Nucleus accumbens (tissue), 56 donors: ENCODE data around the gene SLC44A4.
"Not testable (repeated sequence)": the region's sequence is repeated elsewhere in the genome, so short reads cannot be mapped to it uniquely, and the experiment has no call there.

ENCODE experiments used
- DNase-seq, 56 donors: peaks; one replicate each; lab custom pipeline; 2025; lab: John Stamatoyannopoulos, UW

SLC44A4 gene

DNA sequence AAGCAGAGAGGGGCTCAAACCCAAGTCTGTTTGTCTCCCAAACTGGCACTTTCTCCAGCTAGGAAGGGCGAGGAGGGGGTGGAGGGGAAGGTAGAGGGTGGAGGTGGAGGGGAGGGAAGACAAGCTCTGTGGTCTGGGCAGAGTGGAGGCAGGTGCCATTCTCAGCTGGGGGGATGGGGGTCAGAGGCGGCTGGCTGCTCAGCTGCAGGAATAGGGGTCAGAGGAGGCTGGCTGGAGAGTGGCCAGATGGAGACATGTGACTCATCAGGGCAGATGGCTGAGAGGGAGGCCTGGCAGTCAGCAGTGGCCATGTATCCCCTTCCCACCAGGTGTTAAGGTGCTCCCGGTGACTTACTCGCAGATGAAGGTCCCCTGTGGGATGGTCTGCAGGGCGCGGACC lies 3.5 kb upstream of the SLC44A4 start:
- DNase-seq, result peak in 1 of 56 donors; percentile 11

DNA sequence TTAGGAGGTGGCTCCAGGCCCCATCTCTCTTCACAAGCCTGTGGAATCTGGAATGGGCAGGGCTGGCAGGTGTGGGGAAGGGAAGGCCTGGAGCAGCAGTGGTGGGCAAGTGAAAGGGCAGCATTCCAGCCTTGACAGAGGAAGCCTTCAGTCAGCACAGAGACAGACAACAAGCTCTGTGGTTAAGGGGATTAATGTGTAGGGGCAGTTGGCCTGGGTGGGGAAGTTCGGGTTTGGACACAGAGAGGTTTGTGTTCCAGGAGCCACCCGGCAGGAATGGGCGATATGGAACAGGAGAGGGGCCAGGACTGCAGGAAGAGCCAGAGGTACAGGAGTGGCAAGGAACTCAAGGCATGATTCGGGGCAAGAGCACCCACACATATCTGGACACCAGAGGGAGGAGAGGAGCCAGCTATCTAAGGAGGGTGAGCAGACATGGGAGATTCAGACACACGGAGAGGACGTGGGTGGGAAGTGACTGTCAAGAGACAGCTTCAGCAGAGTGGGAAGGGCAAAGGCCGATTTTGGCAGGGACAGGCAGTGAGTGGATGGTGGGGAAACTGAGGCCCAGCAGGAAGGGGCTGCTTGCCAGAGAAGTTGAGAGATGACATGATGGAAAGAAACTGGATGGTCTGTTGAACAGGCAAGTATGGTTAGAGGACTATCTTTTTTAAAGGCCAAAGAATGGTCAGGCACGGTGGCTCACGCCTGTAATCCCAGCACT lies 2.5 kb upstream of the SLC44A4 start:
- no peak for DNase-seq

DNA sequence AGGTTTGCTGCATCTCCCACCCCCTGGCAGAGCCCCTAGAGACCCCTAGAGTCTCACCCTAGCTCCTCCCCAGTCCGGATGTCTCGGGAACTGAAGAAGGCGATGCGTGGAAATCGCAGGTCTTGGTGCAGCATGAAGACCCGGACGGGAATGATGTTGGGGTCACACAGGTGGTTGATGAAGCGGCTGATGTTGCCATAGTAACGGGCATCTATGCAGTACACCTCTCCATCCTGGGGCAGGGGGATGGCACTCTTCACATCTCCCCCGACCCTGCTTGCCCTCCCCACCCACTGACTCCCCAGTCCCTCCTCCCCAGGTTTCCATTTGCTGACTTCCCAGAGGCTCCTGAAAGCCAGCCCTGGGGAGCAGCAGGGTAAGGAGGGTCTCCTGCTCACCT lies 1.8 kb upstream of the SLC44A4 start:
- DNase-seq, result no peak

DNA sequence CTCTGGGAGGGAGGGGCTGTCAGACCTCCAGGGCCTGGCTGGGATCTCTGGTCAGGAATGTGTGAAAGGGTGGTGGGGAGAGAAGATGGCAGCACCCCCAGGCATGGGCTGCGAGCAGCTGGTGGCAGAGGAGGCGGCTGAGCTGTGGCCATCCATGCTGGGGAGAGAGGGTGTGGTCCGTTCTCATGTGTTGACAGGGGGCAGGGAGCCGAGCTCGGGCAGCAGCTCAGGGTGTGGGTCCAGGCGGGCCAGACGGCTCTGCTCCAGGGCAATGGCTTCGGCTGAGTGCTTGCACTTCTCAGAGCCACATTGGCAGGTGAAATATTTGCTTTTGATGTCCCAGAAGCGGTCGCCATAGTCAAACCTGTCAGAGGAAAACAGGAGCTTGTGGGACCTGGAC lies 1.1 kb upstream of the SLC44A4 start:
- no peak for DNase-seq

DNA sequence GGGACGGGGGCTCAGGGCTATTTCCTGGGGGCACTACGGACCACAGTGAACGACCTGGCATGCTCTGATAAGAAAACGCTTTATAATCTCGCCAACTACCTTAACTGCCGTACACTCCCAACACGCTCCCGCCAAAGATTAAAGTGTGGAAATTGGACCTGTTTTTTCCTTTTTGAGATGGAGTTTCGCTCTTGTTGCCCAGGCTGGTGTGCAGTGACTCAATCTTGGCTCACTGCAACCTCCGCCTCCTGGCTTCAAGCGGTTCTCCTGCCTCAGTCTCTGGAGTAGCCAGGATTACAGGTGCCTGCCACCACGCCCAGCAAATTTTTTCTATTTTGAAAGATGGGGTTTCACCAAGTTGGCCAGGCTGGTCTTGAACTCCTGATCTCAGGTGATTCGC lies 346 bp upstream of the SLC44A4 start:
- DNase-seq, result no peak

DNA sequence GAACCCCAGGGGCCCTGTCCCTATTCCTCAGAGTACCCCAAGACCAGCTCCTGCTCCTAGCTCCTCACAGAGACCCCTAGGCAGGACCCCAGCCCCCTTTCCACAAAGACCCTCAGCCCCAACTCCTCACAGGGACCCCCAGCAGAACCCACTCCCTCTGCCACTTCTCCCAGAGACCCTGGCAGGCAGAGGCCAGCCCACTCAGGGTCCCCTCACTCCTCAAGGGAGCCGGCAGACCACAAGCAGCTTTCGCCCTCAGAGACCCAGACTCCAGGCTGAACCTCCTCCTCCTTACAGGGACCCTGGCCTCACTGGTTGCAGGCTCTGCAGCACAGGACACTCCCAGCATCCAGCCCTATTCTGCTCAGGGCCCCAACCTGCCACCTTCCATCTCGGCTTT lies 575 bp downstream of the SLC44A4 start:
- no peak for DNase-seq

DNA sequence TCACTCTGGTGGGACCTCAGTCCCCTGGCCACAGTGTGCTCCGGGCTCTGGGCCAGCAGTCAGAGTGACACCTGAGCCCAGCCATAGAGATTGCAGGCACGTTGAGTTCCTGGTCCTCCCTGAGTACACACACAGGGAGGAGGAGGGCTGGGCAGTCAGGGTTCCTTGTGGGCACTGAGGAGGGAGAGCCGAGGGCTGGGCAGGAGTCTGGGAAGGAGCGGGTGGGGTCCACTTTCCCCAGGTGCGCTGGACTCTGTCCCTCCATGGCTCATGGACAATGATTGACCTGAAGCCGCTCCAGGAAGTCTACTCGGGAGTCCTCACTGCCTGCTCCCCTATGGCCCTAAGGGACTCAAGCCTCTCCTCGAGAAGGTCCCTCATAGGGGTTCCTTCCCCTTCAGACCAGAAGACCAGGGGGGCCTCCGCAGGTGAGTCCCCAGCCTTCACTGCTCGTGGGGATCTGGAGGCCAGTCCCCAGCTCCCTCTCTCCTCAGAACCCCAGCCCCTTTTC lies 1.1 kb downstream of the SLC44A4 start:
- DNase-seq, result no peak

DNA sequence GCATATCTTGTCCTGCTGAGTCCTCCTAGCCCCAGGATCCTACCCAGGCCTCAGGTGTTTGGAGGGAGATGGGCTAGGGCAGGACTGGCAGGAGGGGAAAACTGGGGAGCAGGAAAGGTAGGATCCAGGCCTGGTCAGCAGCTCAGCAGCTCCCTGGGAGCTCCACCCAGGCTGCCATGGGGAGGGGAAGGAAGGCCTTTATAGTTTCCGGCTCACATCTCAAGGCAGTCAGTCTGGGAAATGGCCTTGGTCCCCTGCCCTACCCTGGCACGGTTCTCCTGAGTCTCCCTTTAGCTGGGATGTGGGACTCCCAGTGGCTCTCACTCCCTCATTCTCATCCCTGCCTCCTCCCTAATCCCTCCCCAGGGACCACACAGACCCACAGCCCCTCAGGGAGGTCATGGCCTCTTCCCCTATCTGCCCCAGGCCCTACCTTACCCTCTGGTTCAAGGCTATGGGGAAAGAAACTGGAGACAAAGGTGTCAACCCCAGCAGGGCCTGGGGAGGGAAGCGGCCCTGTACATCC lies 1.6 kb downstream of the SLC44A4 start:
- DNase-seq, result no peak

DNA sequence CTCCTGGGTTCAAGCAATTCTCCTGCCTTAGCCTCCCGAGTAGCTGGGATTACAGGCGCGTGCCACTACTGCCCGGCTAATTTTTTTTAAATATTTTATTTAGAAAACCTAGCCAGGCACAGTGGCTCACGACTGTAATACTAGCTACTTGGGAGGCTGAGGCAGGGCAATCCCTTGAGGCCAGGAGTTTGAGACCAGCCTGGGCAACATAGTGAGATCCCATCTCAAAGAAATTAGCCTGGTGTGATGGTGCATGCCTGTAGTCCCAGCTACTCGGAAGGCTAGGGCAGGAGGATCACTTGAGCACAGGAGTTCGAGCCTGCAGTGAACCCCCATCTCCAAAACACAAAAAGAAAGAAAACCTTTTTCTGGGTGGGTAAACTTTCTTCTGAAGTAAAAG lies 2.4 kb downstream of the SLC44A4 start:
- DNase-seq, result no peak

DNA sequence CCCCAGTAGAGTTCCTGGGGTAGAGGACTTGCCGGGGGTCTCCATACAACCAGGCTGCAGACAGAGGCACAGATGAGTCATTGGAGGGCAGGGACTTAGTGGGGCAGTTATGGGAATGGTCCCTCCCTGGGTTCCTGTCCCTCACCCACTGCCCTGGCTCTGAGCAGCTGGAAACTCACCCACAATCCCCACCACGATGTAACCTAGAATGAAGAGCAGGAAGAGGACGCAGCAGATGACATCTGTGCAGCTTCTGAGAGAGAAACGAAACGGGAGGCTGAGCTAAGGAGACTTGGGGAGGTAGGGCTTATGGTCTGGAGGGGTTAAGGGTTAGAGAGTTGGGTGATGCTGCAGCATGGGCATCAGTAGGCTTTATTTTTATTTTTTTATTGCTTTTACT lies 2.9 kb downstream of the SLC44A4 start:
- DNase-seq, result no peak

DNA sequence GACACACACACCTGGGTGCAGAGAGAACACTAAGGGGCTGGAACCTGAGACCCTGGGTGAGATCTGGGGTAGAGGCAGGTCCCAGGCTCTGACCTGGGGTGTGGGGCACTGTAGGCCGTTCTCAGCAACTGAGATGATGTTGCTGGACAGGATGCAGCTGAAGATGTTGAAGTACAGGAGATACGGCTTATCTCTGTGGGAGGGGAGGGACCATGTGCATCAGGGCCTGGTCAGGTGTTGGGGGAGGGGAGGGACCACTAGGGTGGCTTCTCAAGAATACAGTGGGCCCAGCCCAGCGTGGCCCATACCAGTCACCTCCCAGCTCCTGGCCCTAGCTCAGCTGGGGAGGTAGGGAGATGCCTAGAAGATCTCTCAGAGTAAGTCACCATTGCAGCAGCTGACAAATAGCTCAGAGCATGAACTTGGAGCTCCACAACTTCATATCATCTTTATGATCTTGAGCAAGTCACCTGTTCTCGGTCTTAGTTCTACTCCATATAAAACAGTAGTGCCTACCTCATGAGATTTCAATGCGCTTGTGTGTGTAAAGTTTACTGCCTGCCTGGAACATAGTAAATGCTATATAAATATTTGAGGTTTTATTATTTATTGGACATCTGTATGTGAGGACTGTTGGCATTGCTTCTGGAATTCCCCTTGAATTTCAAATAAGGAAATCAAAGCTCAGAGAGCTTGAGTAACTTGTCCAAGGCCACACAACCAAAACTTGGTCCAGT lies 3.8 kb downstream of the SLC44A4 start:
- no peak for DNase-seq

DNA sequence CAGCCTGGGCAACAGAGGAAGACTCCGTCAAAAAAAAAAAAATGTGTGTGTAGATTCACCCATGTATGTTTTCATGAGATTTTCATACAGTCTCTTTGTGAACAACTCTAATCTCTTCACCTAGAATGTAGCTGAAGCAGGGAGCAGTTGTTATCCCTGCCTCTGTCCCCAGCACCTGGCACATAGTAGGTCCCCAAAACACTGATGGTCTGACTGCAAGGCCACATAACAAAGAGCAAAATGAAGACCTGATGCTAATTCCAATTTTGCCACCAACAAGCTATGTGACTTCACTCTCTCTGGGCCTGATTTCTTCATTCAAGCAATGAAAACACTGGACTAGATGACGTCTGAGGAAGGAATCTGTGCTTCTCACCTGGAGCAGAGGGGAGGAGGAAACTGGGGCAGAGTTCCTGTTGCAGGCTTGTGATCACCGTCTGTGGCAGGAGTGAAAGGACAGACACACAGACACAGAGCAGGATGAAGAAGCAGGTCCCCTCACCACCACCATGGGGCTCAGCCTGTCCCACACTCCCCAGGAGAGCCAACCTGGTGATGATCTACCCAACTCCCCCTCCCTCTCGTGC lies 4.6 kb downstream of the SLC44A4 start:
- DNase-seq, result no peak

DNA sequence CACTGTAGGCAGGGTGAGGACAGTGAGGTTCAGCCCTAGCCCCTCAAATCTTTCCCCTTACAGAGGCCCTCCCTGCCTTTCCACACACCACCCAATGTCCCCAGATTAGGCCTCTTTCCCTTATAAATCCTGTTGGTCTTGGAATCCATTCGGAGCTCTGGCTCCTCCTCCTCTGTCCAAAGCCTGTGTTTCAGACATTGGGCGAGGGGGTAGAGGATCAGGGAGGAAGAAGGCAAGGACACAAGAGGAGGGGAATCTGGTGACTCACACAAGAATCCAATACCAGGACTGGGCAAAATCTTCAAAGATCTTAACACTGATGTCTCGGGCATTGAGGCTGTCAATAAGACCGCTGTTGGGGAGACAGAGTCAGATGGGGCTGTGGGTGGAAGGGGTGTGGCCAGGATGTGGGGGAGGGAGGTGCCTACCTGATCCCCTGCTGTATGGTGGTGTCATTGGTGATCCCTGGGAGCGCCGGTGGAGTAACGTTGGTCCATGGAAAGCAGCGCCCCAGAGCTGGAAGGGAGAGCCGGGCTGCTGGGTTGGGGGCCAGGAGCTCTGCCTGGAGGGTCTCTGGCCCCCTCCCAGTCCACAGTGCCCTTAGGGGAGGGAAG lies 7.6 kb downstream of the SLC44A4 start:
- no peak for DNase-seq

DNA sequence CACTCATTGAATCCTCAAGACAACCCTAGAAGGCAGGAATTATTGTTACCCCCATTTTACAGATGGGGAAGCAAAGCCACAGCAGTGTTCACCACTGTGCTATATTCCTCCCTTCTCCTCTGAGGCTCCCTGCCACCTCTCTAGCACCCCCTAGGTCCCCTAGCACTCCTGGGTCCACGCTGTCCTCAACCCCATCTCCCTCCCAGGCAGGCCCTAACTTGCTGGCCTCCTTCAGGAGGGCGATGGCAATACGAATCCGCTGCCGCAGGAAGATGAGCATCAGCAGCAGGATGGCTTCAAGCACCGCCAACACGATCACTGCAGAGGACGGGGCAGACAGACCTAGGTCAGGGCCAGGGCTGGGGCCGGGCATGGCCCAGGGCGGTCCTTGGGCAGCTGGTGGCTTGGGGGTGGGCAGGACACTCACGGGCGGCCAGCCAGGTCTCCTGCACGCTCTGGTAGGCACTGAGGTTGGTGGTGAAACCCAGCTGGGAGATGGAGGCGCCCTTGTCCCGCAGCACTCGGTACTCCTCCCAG lies 8.3 kb downstream of the SLC44A4 start:
- DNase-seq, result no peak

DNA sequence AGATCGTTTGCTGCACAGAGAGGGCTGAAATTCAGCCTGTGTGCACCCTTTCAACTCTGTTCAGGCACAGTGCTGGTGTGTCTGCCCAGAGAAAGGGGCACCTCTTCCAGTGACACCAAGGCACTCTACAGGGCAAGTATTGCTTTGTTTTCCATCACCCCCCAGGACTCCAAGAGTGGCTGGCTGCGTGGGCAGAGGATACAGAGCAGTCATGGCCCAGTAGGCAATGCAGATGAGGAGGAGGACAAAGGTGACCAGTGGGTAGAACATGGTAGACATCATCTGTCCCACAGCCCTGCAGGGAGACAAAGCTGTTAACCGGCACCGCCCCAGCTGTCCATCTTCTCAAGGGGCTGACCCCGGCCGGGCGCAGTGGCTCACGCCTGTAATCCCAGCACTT lies 9.5 kb downstream of the SLC44A4 start:
- no peak for DNase-seq

DNA sequence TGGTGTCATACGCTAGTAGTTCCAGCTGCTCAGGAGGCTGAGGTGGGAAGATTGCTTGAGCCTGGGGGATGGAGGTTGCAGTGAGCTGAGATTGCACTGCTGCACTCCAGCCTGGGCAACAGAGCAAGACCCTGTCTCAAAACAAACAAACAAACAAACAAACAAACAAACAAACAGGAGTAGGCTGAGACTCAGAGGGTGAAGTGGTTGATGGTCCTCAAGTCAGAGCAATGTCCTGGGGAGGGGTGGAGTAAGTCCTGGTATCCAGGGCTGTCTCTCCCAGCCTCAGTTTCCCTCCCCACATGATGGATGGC lies 10.2 kb downstream of the SLC44A4 start:
- DNase-seq, result not testable (repeated sequence)

DNA sequence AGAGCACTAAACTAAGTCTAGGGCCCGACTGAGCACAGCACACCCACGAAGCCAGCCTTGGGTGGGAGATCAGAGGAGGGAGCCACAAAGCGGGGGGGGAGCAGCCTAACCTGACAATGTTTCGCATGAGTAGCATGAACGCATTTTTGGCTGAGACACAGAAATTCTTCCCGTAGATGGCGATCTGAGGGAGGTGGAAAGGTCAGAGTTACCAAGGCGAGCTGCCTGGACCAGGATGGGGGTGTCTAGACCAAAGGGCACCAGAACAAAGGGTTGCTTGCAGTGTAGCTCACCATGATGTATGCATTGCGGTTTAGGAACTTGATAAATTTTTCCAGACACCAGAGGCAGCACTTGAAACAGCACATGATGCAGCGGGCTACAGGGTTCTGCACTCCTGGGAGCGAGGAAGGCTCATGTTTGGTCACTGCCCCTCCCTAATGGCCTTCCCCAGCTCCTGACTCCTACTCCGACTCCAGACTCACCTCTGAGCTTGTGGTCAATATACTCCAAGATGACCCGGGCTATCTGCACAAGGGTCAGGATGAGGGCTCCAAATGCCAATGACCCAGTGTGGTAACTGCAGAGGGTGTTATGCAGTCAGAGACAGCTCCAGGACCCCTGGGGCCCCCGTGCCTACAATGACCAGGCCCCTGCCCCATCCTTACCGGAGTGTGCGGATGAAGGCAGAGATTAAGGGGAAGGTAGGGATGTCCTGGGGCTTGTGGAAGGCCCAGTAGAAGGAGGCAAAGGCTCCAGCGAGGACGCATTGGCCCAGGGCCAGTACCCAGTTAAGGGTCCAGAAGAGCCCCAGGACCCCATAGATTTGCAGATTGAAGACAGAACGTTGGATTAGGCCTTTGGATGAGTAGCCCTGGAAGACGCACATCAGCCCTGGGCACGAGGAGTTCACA lies 13.3 kb downstream of the SLC44A4 start:
- no peak for DNase-seq

DNA sequence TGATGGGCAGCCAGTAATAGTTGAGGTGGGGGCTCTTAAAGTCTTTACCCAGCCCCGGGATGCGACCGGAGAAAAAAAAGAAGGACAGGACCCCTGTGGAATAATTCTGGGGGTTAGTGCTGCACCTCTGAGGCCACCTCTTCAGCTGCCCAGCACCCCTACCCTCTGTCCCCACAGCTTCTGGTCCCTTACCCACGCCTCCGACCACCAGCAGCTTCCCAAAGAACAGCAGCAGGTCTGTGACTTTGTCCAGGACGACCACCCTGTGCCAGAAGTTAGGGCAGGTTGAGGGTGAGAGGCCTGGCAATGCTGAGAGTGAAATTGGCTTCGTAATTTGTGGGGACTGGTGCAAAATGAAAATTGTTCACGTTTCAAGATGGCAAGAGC lies 14.0 kb downstream of the SLC44A4 start:
- no peak for DNase-seq

DNA sequence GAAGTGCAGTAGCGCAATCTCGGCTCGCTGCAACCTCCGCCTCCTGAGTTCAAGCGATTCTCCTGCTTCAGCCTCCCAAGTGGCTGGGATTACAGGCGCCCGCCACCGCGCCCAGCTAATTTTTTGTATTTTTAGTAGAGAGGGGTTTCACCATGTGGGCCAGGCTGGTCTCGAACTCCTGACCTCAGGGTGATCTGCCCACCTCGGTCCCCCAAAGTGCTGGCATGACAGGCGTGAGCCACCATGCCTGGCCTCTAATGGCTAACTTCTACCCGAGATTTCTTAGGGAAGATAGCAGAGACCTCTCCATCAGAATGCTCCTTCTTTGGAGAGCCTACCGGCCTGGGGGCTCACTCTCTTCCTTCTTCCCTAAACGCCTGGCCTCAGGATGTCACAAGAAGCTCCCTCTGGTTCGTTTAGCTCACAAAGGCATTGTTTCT lies 14.7 kb downstream of the SLC44A4 start:
- DNase-seq, result not testable (repeated sequence)
